GM06990 (cell line): ENCODE measurements around the gene NFKBIZ.
"Not testable (repeated sequence)": the region's sequence is repeated elsewhere in the genome, so short reads cannot be mapped to it uniquely, and the experiment has no call there.

Experiments
- DNase-seq: peaks from one replicate; pipeline ENCODE4 v3.0.0-alpha.2; 2011; ENCODE audit not compliant: insufficient read length; ENCODE audit errors: extremely low read depth
- H3K27me3 ChIP-seq: replicated peaks from 2 replicates; pipeline ENCODE4 v1.6.0; 2011; ENCODE audit warnings: low read length; ENCODE audit not compliant: control insufficient read depth, insufficient read depth
- H3K36me3 ChIP-seq: 2 replicates; pipeline ENCODE4 v1.5.1; 2011; ENCODE audit warnings: low read length; ENCODE audit not compliant: control insufficient read depth, insufficient read depth
- H3K4me3 ChIP-seq: replicated peaks from 2 replicates; pipeline ENCODE4 v1.5.1; 2011; ENCODE audit warnings: low read depth, mild to moderate bottlenecking, control low read depth, low read length
- CTCF ChIP-seq: IDR thresholded peaks from 2 replicates; pipeline ENCODE4 v1.5.1; 2011; ENCODE audit warnings: low read length, control low read depth, mild to moderate bottlenecking, inconsistent platforms; ENCODE audit not compliant: insufficient read depth, poor library complexity, severe bottlenecking

NFKBIZ gene

GRCh38 chr3:101879102-101879501 lies 29.8 kb downstream of the NFKBIZ start:
- Histone ChIP-seq H3K36me3 (no peaks in the 10 kb centered on the region), H3K27me3 (no peaks in the 10 kb centered on the region), H3K4me3 (no peak overlapping the region)
- no peak for TF ChIP-seq CTCF
- no peak for DNase-seq

- no peak for DNase-seq
- Histone ChIP-seq H3K4me3 (no peak overlapping the region), H3K36me3 (no peaks in the 10 kb centered on the region), H3K27me3 (no peaks in the 10 kb centered on the region)
- TF ChIP-seq CTCF, result no peak
Measured at GRCh38 chr3:101879623-101880284, 30.4 kb downstream of the NFKBIZ start.

GRCh38 chr3:101884776-101885175 lies 35.5 kb downstream of the NFKBIZ start:
- H3K4me3 ChIP-seq, result no peak overlapping the region
- H3K36me3 ChIP-seq, result no peaks in the 10 kb centered on the region
- no peaks in the 10 kb centered on the region for H3K27me3 ChIP-seq
- DNase-seq, result no peak
- no peak for TF ChIP-seq CTCF

GRCh38 chr3:101885584-101885983 lies 36.3 kb downstream of the NFKBIZ start:
- DNase-seq, H3K4me3 ChIP-seq, H3K27me3 ChIP-seq, H3K36me3 ChIP-seq: not testable (repeated sequence)

- H3K36me3 ChIP-seq, result no peaks in the 10 kb centered on the region
- no peak overlapping the region for H3K4me3 ChIP-seq
- TF ChIP-seq CTCF, result no peak
- H3K27me3 ChIP-seq, result no peaks in the 10 kb centered on the region
- DNase-seq, result no peak
Measured at GRCh38 chr3:101886626-101887025, 37.3 kb downstream of the NFKBIZ start.

- no peak for DNase-seq
- H3K36me3 ChIP-seq, result no peaks in the 10 kb centered on the region
- TF ChIP-seq CTCF, result no peak
- H3K27me3 ChIP-seq, result no peaks in the 10 kb centered on the region
- no peak overlapping the region for H3K4me3 ChIP-seq
Measured at GRCh38 chr3:101888653-101889052, 39.3 kb downstream of the NFKBIZ start.
